GM18507 (cell line): ENCODE data around the gene HOXA5.

Experiments used
- DNase-seq: peaks from one replicate; pipeline ENCODE4 v3.0.0; 2011; ENCODE audit warnings: low read depth; ENCODE audit not compliant: insufficient read length; ENCODE audit errors: extremely low spot score
- FAIRE-seq: peaks from 2 replicates; lab custom pipeline; 2011; peaks lifted over from hg19 to GRCh38; lab: Jason Lieb, UNC

The HOXA5 gene

GRCh38 chr7:27139334-27140125 lies 4.0 kb downstream of the HOXA5 start:
- no peak for DNase-seq
- no peak for FAIRE-seq

- no peak for FAIRE-seq
- no peak for DNase-seq
Observed at GRCh38 chr7:27138985-27139333, 4.5 kb downstream of the HOXA5 start.

- DNase-seq (no peak), FAIRE-seq (no peak)
Observed at GRCh38 chr7:27138472-27138871, 5.0 kb downstream of the HOXA5 start.

GRCh38 chr7:27137640-27138315 lies 5.7 kb downstream of the HOXA5 start:
- DNase-seq (no peak), FAIRE-seq (no peak)

- FAIRE-seq (peak; percentile 5), DNase-seq (no peak)
Observed at GRCh38 chr7:27134392-27134791, 9.1 kb downstream of the HOXA5 start.

- FAIRE-seq: no peak
- DNase-seq: no peak
Observed at GRCh38 chr7:27133409-27134231, 9.9 kb downstream of the HOXA5 start.

GRCh38 chr7:27132978-27133377 lies 10.5 kb downstream of the HOXA5 start:
- FAIRE-seq (no peak), DNase-seq (no peak)

- DNase-seq: no peak
- no peak for FAIRE-seq
Observed at GRCh38 chr7:27132214-27132613, 11.3 kb downstream of the HOXA5 start.

GRCh38 chr7:27131390-27131819 lies 12.1 kb downstream of the HOXA5 start:
- no peak for DNase-seq

GRCh38 chr7:27130540-27131389 lies 12.7 kb downstream of the HOXA5 start, which contains the start of gene HOXA4:
Gene HOXA4, minus strand, starts transcription at chr7:27130757. Its CDS starts 24 bp downstream, at chr7:27130733.
- FAIRE-seq (peak; percentile 73), DNase-seq (peak; percentile 67)

More at GRCh38 chr7:27131390-27131819, 12.1 kb downstream of the HOXA5 start:
- FAIRE-seq: no peak

GRCh38 chr7:27129729-27130539 lies 13.5 kb downstream of the HOXA5 start:
- DNase-seq (no peak), FAIRE-seq (no peak)

GRCh38 chr7:27128776-27129728 lies 14.4 kb downstream of the HOXA5 start:
- no peak for FAIRE-seq

GRCh38 chr7:27128034-27128433 lies 15.4 kb downstream of the HOXA5 start:
- FAIRE-seq: no peak
- no peak for DNase-seq

More at GRCh38 chr7:27128776-27129728, 14.4 kb downstream of the HOXA5 start:
- DNase-seq: no peak

GRCh38 chr7:27126596-27127327 lies 16.7 kb downstream of the HOXA5 start:
- DNase-seq: no peak
- no peak for FAIRE-seq

- FAIRE-seq (no peak), DNase-seq (no peak)
Observed at GRCh38 chr7:27125986-27126394, 17.5 kb downstream of the HOXA5 start.

GRCh38 chr7:27124902-27125689 lies 18.4 kb downstream of the HOXA5 start:
- DNase-seq (no peak), FAIRE-seq (no peak)
